A549 (cell line): ENCODE data around the gene KCNQ1. TPM values are rescaled to one million over a fixed set of nuclear protein-coding genes. Genes with fewer than 3 reads are reported as not detected.

ENCODE experiments used
- ATAC-seq, 2 experiments: fragments of 200-7000 bp in 1 of 2; fragments of >200 bp in 1 of 2; cut with Nextera tagmentation in 1 of 2; cut with Tn5 transposase in 1 of 2; 3 replicates each; pipeline versions ENCODE4 v1.8.0 to v1.9.1; 2018 to 2020; ENCODE audit warnings: mild to moderate bottlenecking in 1 of 2, moderate library complexity in 1 of 2
- CTCF ChIA-PET: fragments of 300-600 bp; sonication (Branson Sonifier 250); formaldehyde crosslinking; extraction: SDS; loops from one replicate; lab custom pipeline; 2021; ENCODE audit warnings: antibody characterized with exemption, inconsistent platforms; lab: Yijun Ruan, JAX
- POLR2A ChIA-PET: fragments of 350-600 bp; formaldehyde crosslinking; extraction: SDS; loops from one replicate; lab custom pipeline; 2021; ENCODE audit warnings: antibody characterized with exemption, inconsistent platforms; lab: Yijun Ruan, JAX
- DNase-seq, 2 experiments: peaks; one replicate each; pipeline versions ENCODE4 v3.0.0 to v3.0.0-alpha.2; 2011 to 2016; ENCODE audit warnings: low read depth in 1 of 2, low spot score in 1 of 2
- FAIRE-seq: peaks from 2 replicates; lab custom pipeline; 2011; peaks lifted over from hg19 to GRCh38; lab: Jason Lieb, UNC
- H3K27ac ChIP-seq, 2 experiments: fragments of >200 bp; sonication (Bioruptor Twin); formaldehyde crosslinking; 3 replicates each; pipeline ENCODE4 v1.5.1; 2016 to 2017
- H3K4me1 ChIP-seq: fragments of >200 bp; sonication (Bioruptor Twin); formaldehyde crosslinking; 3 replicates; pipeline ENCODE4 v1.6.1; 2016
- H3K4me2 ChIP-seq: fragments of >200 bp; sonication (Bioruptor Twin); formaldehyde crosslinking; 3 replicates; pipeline ENCODE4 v1.6.1; 2016
- H3K4me3 ChIP-seq: fragments of >200 bp; sonication (Bioruptor Twin); formaldehyde crosslinking; 3 replicates; pipeline ENCODE4 v1.5.1; 2016
- H3K9me3 ChIP-seq: fragments of >200 bp; sonication (Bioruptor Twin); formaldehyde crosslinking; 3 replicates; pipeline ENCODE4 v1.6.1; 2016
- EHF ChIP-seq: fragments of 250-450 bp; sonication (Bioruptor Pico); IDR thresholded peaks from 2 replicates; pipeline ENCODE4 v1.5.0; 2020; ENCODE audit warnings: mild to moderate bottlenecking
- FOSL2 ChIP-seq, 2 experiments: fragments of 450-650 bp in 1 of 2; fragments of >200 bp in 1 of 2; sonication (Bioruptor Twin) in 1 of 2; formaldehyde crosslinking; IDR thresholded peaks; 2 replicates each; pipeline versions ENCODE4 v1.5.0 to v1.6.1; 2016 to 2020; ENCODE audit warnings: mild to moderate bottlenecking in 1 of 2, moderate library complexity in 1 of 2
- GATA3 ChIP-seq: IDR thresholded peaks from 2 replicates; pipeline ENCODE4 v1.6.1; 2012; ENCODE audit warnings: borderline replicate concordance
- HOXA7 ChIP-seq: fragments of 250-450 bp; sonication (Bioruptor Pico); IDR thresholded peaks from 2 replicates; pipeline ENCODE4 v1.5.0; 2020; ENCODE audit warnings: mild to moderate bottlenecking, moderate library complexity
- JUNB ChIP-seq: fragments of >200 bp; sonication (Bioruptor Twin); formaldehyde crosslinking; IDR thresholded peaks from 2 replicates; pipeline ENCODE4 v1.6.1; 2016
- KDM1A ChIP-seq: fragments of 200-600 bp; sonication (generic); IDR thresholded peaks from 2 replicates; pipeline ENCODE4 v1.6.1; 2016; ENCODE audit warnings: low read depth, mild to moderate bottlenecking
- KDM5A ChIP-seq: fragments of 200-600 bp; sonication (generic); IDR thresholded peaks from 2 replicates; pipeline ENCODE4 v1.6.1; 2016; ENCODE audit warnings: antibody characterized with exemption, mild to moderate bottlenecking
- MAZ ChIP-seq: fragments of 150-350 bp; IDR thresholded peaks from 2 replicates; pipeline ENCODE4 v1.6.1; 2014; ENCODE audit warnings: antibody characterized with exemption, low read depth, low read length, borderline replicate concordance
- POLR2A ChIP-seq: IDR thresholded peaks from 2 replicates; pipeline ENCODE4 v1.6.1; 2012; ENCODE audit warnings: mild to moderate bottlenecking, low read length
- RAD21 ChIP-seq, 2 experiments: fragments of >200 bp in 1 of 2; sonication (Bioruptor Twin) in 1 of 2; formaldehyde crosslinking in 1 of 2; IDR thresholded peaks in 1 of 2; conservative IDR thresholded peaks in 1 of 2; 2 replicates in 1 of 2; 3 replicates in 1 of 2; pipeline ENCODE4 v1.6.1; 2012 to 2018; ENCODE audit warnings: inconsistent platforms in 1 of 2
- RARB ChIP-seq: fragments of 250-450 bp; sonication (Bioruptor Pico); IDR thresholded peaks from 2 replicates; pipeline ENCODE4 v1.8.0; 2021; ENCODE audit warnings: mild to moderate bottlenecking, moderate library complexity
- RCOR1 ChIP-seq: fragments of 150-350 bp; IDR thresholded peaks from 2 replicates; pipeline ENCODE4 v1.6.1; 2014; ENCODE audit warnings: antibody characterized with exemption, low read length, low read depth
- SREBF2 ChIP-seq: fragments of 450-650 bp; IDR thresholded peaks from 2 replicates; pipeline ENCODE4 v1.6.1; 2014; ENCODE audit warnings: mild to moderate bottlenecking, moderate library complexity
- TFCP2L1 ChIP-seq: fragments of 250-450 bp; sonication (Bioruptor Pico); IDR thresholded peaks from 2 replicates; pipeline ENCODE4 v1.5.0; 2021; ENCODE audit warnings: mild to moderate bottlenecking
- TP53 ChIP-seq: fragments of 250-450 bp; sonication (Bioruptor Pico); IDR thresholded peaks from 2 replicates; pipeline ENCODE4 v1.5.0; 2021; ENCODE audit warnings: mild to moderate bottlenecking, moderate library complexity
- ZFP36 ChIP-seq: fragments of 450-650 bp; IDR thresholded peaks from 2 replicates; pipeline ENCODE4 v1.6.1; 2014; ENCODE audit warnings: borderline replicate concordance; ENCODE audit not compliant: partially characterized antibody
- WGBS: methylation state at CpG from one replicate; pipeline ENCODE4 v1.1.6; 2017; ENCODE audit errors: missing lambda C conversion rate; 5-methylcytosine and 5-hydroxymethylcytosine counted together
- polyA plus RNA-seq, 4 experiments: library from polyadenylated mRNA; depleted of rRNA in 3 of 4; stranded (reverse); fragments of >200 nt; fragmentation: RNase III in 1 of 4; extraction: RNeasy Plus Mini Kit Qiagen cat#74134 plus additional on column Dnase treatment in 1 of 4; gene quantifications; 2 replicates in 3 of 4; 3 replicates in 1 of 4; pipeline ENCODE4 v1.2.3, GENCODE V29; 2011 to 2017
- TF ChIP-seq, protein P1 (sequence below): IDR thresholded peaks from 2 replicates; pipeline ENCODE4 v1.6.1; 2012
- TF ChIP-seq, protein P2 (sequence below): fragments of >200 bp; sonication (Bioruptor Twin); formaldehyde crosslinking; IDR thresholded peaks from 3 replicates; pipeline ENCODE4 v1.5.1; 2016
- TF ChIP-seq, protein P3 (sequence below): fragments of 250-450 bp; sonication (Bioruptor Pico); IDR thresholded peaks from 2 replicates; pipeline ENCODE4 v1.5.0; 2021; ENCODE audit warnings: mild to moderate bottlenecking, moderate library complexity, borderline replicate concordance
- TF ChIP-seq, protein P4 (sequence below): fragments of 150-350 bp; IDR thresholded peaks from 2 replicates; pipeline ENCODE4 v1.6.1; 2014; ENCODE audit warnings: low read depth, mild to moderate bottlenecking, low read length
- TF ChIP-seq, protein P5 (sequence below): fragments of >200 bp; sonication (Bioruptor Twin); formaldehyde crosslinking; IDR thresholded peaks from 2 replicates; pipeline ENCODE4 v1.6.1; 2016
- TF ChIP-seq, protein P6 (sequence below): fragments of 200-600 bp; sonication (generic); IDR thresholded peaks from 2 replicates; pipeline ENCODE4 v1.6.1; 2016; ENCODE audit warnings: antibody characterized with exemption, mild to moderate bottlenecking, moderate library complexity

Gene KCNQ1
- polyA plus RNA-seq, 2 of the 4 experiments (the other 2 are of a cell fraction), result 0.14 to 0.17 TPM

DNA sequence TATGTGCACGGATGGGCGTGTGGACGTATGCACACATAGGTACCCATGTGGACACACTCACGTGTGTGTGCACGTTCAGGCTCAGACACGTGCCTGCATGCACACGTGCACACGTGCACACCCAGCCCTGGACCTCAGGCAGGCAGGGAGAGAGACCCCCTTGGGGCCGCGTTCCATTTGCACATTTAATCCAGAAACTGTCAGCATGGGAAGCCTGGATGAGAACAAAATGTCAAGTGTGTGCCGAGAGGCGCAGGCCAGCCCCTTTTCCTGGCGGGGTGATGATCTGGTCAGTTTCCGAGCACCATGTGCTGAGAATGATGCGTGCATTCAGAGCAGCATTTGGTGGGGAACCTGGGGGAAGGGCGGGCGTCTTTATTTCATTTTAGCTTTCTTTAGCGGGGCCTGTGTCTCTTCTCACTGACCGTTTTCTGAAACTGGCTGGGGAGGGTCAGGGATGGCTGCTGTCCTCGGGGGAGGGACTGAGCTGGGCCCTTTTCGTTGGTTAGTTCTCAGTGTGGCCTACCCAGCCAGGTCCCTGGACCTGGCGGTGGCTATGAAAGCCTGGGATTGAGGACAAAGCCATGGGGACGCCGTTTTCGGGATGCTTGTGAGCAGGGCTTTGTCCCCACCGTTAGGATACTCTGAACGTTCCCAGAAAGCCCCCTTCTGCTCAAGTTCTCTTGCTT is 96.3 kb downstream of the KCNQ1 start:
- TF ChIP-seq HOXA7 (CRISPR knock-in tag), result no peak
- TF ChIP-seq FOSL2 (IDR thresholded peaks at IDR 0.05), result no peak
- no peak for TF ChIP-seq FOSL2 (CRISPR knock-in tag; IDR thresholded peaks at IDR 0.05)
- no peak for TF ChIP-seq KDM5A
- TF ChIP-seq MAZ, result no peak
- no peak for TF ChIP-seq GATA3
- no peak for TF ChIP-seq JUNB
- TF ChIP-seq TFCP2L1, result no peak
- TF ChIP-seq, protein P1, sequence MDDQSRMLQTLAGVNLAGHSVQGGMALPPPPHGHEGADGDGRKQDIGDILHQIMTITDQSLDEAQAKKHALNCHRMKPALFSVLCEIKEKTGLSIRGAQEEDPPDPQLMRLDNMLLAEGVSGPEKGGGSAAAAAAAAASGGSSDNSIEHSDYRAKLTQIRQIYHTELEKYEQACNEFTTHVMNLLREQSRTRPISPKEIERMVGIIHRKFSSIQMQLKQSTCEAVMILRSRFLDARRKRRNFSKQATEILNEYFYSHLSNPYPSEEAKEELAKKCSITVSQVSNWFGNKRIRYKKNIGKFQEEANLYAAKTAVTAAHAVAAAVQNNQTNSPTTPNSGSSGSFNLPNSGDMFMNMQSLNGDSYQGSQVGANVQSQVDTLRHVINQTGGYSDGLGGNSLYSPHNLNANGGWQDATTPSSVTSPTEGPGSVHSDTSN, result no peak
- no peak for TF ChIP-seq RCOR1
- TF ChIP-seq, protein P2, sequence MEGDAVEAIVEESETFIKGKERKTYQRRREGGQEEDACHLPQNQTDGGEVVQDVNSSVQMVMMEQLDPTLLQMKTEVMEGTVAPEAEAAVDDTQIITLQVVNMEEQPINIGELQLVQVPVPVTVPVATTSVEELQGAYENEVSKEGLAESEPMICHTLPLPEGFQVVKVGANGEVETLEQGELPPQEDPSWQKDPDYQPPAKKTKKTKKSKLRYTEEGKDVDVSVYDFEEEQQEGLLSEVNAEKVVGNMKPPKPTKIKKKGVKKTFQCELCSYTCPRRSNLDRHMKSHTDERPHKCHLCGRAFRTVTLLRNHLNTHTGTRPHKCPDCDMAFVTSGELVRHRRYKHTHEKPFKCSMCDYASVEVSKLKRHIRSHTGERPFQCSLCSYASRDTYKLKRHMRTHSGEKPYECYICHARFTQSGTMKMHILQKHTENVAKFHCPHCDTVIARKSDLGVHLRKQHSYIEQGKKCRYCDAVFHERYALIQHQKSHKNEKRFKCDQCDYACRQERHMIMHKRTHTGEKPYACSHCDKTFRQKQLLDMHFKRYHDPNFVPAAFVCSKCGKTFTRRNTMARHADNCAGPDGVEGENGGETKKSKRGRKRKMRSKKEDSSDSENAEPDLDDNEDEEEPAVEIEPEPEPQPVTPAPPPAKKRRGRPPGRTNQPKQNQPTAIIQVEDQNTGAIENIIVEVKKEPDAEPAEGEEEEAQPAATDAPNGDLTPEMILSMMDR, result no peak
- no peak for TF ChIP-seq TP53 (CRISPR knock-in tag)
- TF ChIP-seq RARB (CRISPR knock-in tag), result no peak
- no peak for TF ChIP-seq EHF (CRISPR knock-in tag)
- TF ChIP-seq, protein P3, sequence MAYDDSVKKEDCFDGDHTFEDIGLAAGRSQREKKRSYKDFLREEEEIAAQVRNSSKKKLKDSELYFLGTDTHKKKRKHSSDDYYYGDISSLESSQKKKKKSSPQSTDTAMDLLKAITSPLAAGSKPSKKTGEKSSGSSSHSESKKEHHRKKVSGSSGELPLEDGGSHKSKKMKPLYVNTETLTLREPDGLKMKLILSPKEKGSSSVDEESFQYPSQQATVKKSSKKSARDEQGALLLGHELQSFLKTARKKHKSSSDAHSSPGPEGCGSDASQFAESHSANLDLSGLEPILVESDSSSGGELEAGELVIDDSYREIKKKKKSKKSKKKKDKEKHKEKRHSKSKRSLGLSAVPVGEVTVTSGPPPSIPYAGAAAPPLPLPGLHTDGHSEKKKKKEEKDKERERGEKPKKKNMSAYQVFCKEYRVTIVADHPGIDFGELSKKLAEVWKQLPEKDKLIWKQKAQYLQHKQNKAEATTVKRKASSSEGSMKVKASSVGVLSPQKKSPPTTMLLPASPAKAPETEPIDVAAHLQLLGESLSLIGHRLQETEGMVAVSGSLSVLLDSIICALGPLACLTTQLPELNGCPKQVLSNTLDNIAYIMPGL (CRISPR knock-in tag), result no peak
- TF ChIP-seq, protein P4, sequence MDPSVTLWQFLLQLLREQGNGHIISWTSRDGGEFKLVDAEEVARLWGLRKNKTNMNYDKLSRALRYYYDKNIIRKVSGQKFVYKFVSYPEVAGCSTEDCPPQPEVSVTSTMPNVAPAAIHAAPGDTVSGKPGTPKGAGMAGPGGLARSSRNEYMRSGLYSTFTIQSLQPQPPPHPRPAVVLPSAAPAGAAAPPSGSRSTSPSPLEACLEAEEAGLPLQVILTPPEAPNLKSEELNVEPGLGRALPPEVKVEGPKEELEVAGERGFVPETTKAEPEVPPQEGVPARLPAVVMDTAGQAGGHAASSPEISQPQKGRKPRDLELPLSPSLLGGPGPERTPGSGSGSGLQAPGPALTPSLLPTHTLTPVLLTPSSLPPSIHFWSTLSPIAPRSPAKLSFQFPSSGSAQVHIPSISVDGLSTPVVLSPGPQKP, result no peak
- no peak for TF ChIP-seq SREBF2
- no peak for TF ChIP-seq POLR2A
- TF ChIP-seq, protein P5, sequence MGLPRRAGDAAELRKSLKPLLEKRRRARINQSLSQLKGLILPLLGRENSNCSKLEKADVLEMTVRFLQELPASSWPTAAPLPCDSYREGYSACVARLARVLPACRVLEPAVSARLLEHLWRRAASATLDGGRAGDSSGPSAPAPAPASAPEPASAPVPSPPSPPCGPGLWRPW, result no peak
- no peak for TF ChIP-seq KDM1A
- TF ChIP-seq, all 56 proteins: peak for 0
- H3K4me2 ChIP-seq, result no peak overlapping the region
- 77% methylated on average over 27 of the region's 27 CpGs for WGBS
- ATAC-seq, result no peak
- no peak for FAIRE-seq
- H3K27ac ChIP-seq, result no peak overlapping the region
- no peak overlapping the region for H3K4me3 ChIP-seq
- ChIA-PET POLR2A (no interaction called here), CTCF (interaction anchor here (1.2 to 20.1 kb wide), 3 partner anchors 9 to 362 kb away, joined by 3 to 1059 read pairs (median 57); partner anchors contain the start of gene CDKN1C)
- DNase-seq, result no peak
- no peaks in the 10 kb centered on the region for H3K9me3 ChIP-seq
- no peaks in the 10 kb centered on the region for H3K4me1 ChIP-seq

DNA sequence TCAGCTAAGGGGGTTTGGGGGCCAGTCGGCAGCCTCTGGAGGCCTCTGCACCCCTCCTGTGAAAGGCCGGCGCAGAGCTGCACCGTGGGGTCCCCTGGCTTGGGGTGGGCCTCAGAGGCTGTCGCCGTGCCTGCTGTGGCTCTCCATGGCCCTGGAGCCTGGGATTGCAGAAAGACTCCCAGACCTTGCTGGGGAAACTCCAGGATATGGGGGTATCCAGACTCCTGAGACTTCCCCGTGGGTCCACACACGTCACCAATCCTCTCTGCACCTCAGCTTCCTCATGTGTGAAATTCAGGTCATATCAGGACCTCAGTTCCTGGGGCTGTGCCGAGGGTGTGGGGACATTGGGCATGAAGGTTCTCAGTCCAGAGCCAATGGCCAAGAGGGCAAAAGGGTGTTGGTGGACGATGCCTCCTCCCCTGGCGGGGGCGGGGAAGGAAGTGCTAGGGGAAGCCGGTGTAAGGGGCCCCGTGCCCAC is 97.1 kb downstream of the KCNQ1 start:
- 56% methylated on average over 9 of the region's 14 CpGs for WGBS
- Histone ChIP-seq H3K4me1 (no peaks in the 10 kb centered on the region), H3K9me3 (no peaks in the 10 kb centered on the region)
- TF ChIP-seq, protein P4, result no peak
- TF ChIP-seq, protein P6, sequence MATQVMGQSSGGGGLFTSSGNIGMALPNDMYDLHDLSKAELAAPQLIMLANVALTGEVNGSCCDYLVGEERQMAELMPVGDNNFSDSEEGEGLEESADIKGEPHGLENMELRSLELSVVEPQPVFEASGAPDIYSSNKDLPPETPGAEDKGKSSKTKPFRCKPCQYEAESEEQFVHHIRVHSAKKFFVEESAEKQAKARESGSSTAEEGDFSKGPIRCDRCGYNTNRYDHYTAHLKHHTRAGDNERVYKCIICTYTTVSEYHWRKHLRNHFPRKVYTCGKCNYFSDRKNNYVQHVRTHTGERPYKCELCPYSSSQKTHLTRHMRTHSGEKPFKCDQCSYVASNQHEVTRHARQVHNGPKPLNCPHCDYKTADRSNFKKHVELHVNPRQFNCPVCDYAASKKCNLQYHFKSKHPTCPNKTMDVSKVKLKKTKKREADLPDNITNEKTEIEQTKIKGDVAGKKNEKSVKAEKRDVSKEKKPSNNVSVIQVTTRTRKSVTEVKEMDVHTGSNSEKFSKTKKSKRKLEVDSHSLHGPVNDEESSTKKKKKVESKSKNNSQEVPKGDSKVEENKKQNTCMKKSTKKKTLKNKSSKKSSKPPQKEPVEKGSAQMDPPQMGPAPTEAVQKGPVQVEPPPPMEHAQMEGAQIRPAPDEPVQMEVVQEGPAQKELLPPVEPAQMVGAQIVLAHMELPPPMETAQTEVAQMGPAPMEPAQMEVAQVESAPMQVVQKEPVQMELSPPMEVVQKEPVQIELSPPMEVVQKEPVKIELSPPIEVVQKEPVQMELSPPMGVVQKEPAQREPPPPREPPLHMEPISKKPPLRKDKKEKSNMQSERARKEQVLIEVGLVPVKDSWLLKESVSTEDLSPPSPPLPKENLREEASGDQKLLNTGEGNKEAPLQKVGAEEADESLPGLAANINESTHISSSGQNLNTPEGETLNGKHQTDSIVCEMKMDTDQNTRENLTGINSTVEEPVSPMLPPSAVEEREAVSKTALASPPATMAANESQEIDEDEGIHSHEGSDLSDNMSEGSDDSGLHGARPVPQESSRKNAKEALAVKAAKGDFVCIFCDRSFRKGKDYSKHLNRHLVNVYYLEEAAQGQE, result no peak
- TF ChIP-seq RAD21 (conservative IDR thresholded peaks at IDR 0.05 in 1 of 2, IDR thresholded peaks at IDR 0.05 in 1 of 2), result no peak
- no peak for TF ChIP-seq EHF (CRISPR knock-in tag)
- no peak for TF ChIP-seq HOXA7 (CRISPR knock-in tag)
- TF ChIP-seq SREBF2, result no peak
- TF ChIP-seq, protein P1, result no peak
- no peak for TF ChIP-seq TFCP2L1
- no peak for TF ChIP-seq ZFP36

More for the DNA sequence above, 97.1 kb downstream of the KCNQ1 start:
- POLR2A ChIA-PET, result no interaction called here
- ATAC-seq, result no peak
- CTCF ChIA-PET, result interaction anchor here (1.2 to 20.1 kb wide), 3 partner anchors 10 to 361 kb away, joined by 3 to 1059 read pairs (median 57); partner anchors contain the start of gene CDKN1C
- Histone ChIP-seq H3K4me2 (no peak overlapping the region), H3K4me3 (no peak overlapping the region), H3K27ac (no peak overlapping the region)
- FAIRE-seq, result no peak
- DNase-seq, result no peak
